Breast epithelium (tissue), 4 donors: Measurements from ENCODE around the gene PGAM5. TPM values are rescaled to one million over a fixed set of nuclear protein-coding genes. Genes with fewer than 3 reads are reported as not detected.
"Not testable (repeated sequence)": the region's sequence is repeated elsewhere in the genome, so short reads cannot be mapped to it uniquely, and the experiment has no call there.

ENCODE experiments used
- DNase-seq, 2 donors: peaks; one replicate each; pipeline ENCODE4 v3.0.0-alpha.2; 2019; ENCODE audit warnings: low spot score in 2 of 2
- H3K27ac ChIP-seq, 2 donors: fragments of 200-600 bp; sonication (generic) in 1 of 2; one replicate each; pipeline ENCODE4 v1.5.1; 2016 to 2019; ENCODE audit warnings: mild to moderate bottlenecking in 1 of 2
- H3K27me3 ChIP-seq, 2 donors: fragments of 200-600 bp; sonication (generic) in 1 of 2; one replicate each; pipeline versions ENCODE4 v1.5.1 to v1.6.0; 2017 to 2019; ENCODE audit warnings: control low read depth in 1 of 2, mild to moderate bottlenecking in 1 of 2
- H3K36me3 ChIP-seq: fragments of 200-600 bp; one replicate; pipeline ENCODE4 v1.5.1; 2019
- H3K4me1 ChIP-seq, 2 donors: fragments of 200-600 bp; sonication (generic); one replicate each; pipeline ENCODE4 v1.5.1; 2016 to 2019; ENCODE audit warnings: control low read depth in 1 of 2
- H3K4me3 ChIP-seq, 3 donors: fragments of 200-600 bp; sonication (generic); 1 replicate in 2 of 3; 2 replicates in 1 of 3; pipeline ENCODE4 v1.5.1; 2016 to 2019; ENCODE audit warnings: mild to moderate bottlenecking in 3 of 3, moderate library complexity in 2 of 3
- H3K9me3 ChIP-seq, 2 donors: fragments of 200-600 bp; sonication (generic) in 1 of 2; one replicate each; pipeline ENCODE4 v1.5.1; 2016 to 2019; ENCODE audit warnings: control low read depth in 1 of 2
- CTCF ChIP-seq, 3 donors: fragments of 450-650 bp; IDR thresholded peaks; one replicate each; pipeline ENCODE4 v1.5.1; 2016 to 2017; ENCODE audit warnings: antibody characterized with exemption in 3 of 3, mild to moderate bottlenecking in 3 of 3, moderate library complexity in 3 of 3
- POLR2A ChIP-seq: fragments of 450-650 bp; IDR thresholded peaks from one replicate; pipeline ENCODE4 v1.6.1; 2016; ENCODE audit warnings: antibody characterized with exemption, mild to moderate bottlenecking, moderate library complexity
- POLR2AphosphoS5 ChIP-seq, 3 donors: sonication (generic); formaldehyde crosslinking; IDR thresholded peaks; one replicate each; pipeline ENCODE4 v1.6.1; 2017; ENCODE audit warnings: antibody characterized with exemption in 3 of 3
- intact Hi-C: fragments of 100-400 bp; cut with DNase I; formaldehyde crosslinking; loops from one replicate; pipeline ENCODE4 v1.15.1; 2023; ENCODE audit warnings: low total_unique reads
- total RNA-seq, 3 donors: library from RNA; depleted of rRNA; stranded (reverse); fragments of >200 nt; gene quantifications; one replicate each; pipeline ENCODE4 v1.1.0, GENCODE V29; 2016

Gene PGAM5
- total RNA-seq, 3 donors from 2014 or later = 20.2 to 38.0 (median 22.8) TPM

- TF ChIP-seq POLR2A = no peak
- TF ChIP-seq POLR2AphosphoS5 (IDR thresholded peaks at IDR 0.05) = no peak
- no peak for TF ChIP-seq CTCF (IDR thresholded peaks at IDR 0.05)
- no peaks in the 10 kb centered on the region for H3K27me3 ChIP-seq
- intact Hi-C loops = no loop called here
- H3K27ac ChIP-seq = peak overlapping the region; percentile 61 to 67
- H3K9me3 ChIP-seq = no peaks in the 10 kb centered on the region
- H3K4me1 ChIP-seq = no peaks in the 10 kb centered on the region
- H3K36me3 ChIP-seq = no peaks in the 10 kb centered on the region
- H3K4me3 ChIP-seq = no peak overlapping the region
- DNase-seq = no peak
These were observed 36.8 kb downstream of the PGAM5 start for GRCh38 chr12:132747395-132747794.

- H3K27me3 ChIP-seq = no peaks in the 10 kb centered on the region
- H3K4me1 ChIP-seq = no peaks in the 10 kb centered on the region
- H3K4me3 ChIP-seq = no peak overlapping the region
- no peak for DNase-seq
- H3K36me3 ChIP-seq = no peaks in the 10 kb centered on the region
- TF ChIP-seq CTCF (IDR thresholded peaks at IDR 0.05) = no peak
- intact Hi-C loops = no loop called here
- no peak overlapping the region for H3K27ac ChIP-seq
- no peaks in the 10 kb centered on the region for H3K9me3 ChIP-seq
These were observed 37.3 kb downstream of the PGAM5 start for GRCh38 chr12:132747896-132748295.

- no peak for TF ChIP-seq POLR2AphosphoS5 (IDR thresholded peaks at IDR 0.05)
- TF ChIP-seq CTCF (IDR thresholded peaks at IDR 0.05) = no peak
- no peak for TF ChIP-seq POLR2A
- no peaks in the 10 kb centered on the region for H3K27me3 ChIP-seq
- H3K27ac ChIP-seq = no peak overlapping the region
- H3K4me3 ChIP-seq = no peak overlapping the region
- H3K36me3 ChIP-seq = no peaks in the 10 kb centered on the region
- no peak for DNase-seq
- intact Hi-C loops = no loop called here
- H3K4me1 ChIP-seq = no peaks in the 10 kb centered on the region
- no peaks in the 10 kb centered on the region for H3K9me3 ChIP-seq
These were observed 37.7 kb downstream of the PGAM5 start for GRCh38 chr12:132748319-132748718.

GRCh38 chr12:132753670-132754069 is 43.0 kb downstream of the PGAM5 start:
- H3K4me3 ChIP-seq, H3K36me3 ChIP-seq, DNase-seq, intact Hi-C loops, H3K27ac ChIP-seq, H3K4me1 ChIP-seq, H3K27me3 ChIP-seq, H3K9me3 ChIP-seq: not testable (repeated sequence)

GRCh38 chr12:132754160-132754932 is 43.7 kb downstream of the PGAM5 start:
- no peak for TF ChIP-seq CTCF (IDR thresholded peaks at IDR 0.05)
- no peak for TF ChIP-seq POLR2A
- TF ChIP-seq POLR2AphosphoS5 (IDR thresholded peaks at IDR 0.05) = no peak
- no peak for DNase-seq
- Histone ChIP-seq H3K4me1 (peaks cover 0 to under 1% of the 10 kb centered on the region in 2 donors), H3K4me3 (no peak overlapping the region), H3K9me3 (no peaks in the 10 kb centered on the region), H3K36me3 (no peaks in the 10 kb centered on the region), H3K27ac (no peak overlapping the region), H3K27me3 (no peaks in the 10 kb centered on the region)
- intact Hi-C loops = no loop called here

GRCh38 chr12:132758825-132759224 is 48.2 kb downstream of the PGAM5 start:
- H3K4me3 ChIP-seq, H3K27ac ChIP-seq, intact Hi-C loops, H3K27me3 ChIP-seq, DNase-seq, H3K36me3 ChIP-seq, H3K9me3 ChIP-seq: not testable (repeated sequence)
- H3K4me1 ChIP-seq = peaks cover 5 to 13% of the 10 kb centered on the region in 2 donors
